GM23248 (cell line): ENCODE results near the gene POM121.
"Not testable (repeated sequence)": the region's sequence is repeated elsewhere in the genome, so short reads cannot be mapped to it uniquely, and the experiment has no call there.

Experiments used
- EZH2 ChIP-seq: fragments of 200-600 bp; sonication (generic); IDR thresholded peaks from 2 replicates; pipeline ENCODE4 v1.6.1; 2018; ENCODE audit warnings: antibody characterized with exemption, mild to moderate bottlenecking; ENCODE audit not compliant: insufficient read depth, poor library complexity, severe bottlenecking
- EZH2phosphoT487 ChIP-seq: fragments of 200-600 bp; sonication (generic); IDR thresholded peaks from 2 replicates; pipeline ENCODE4 v1.6.1; 2018; ENCODE audit warnings: antibody characterized with exemption, moderate library complexity, mild to moderate bottlenecking, low read depth; ENCODE audit not compliant: insufficient read depth

- not testable (repeated sequence) for TF ChIP-seq EZH2phosphoT487, EZH2
Observed at GRCh38 chr7:72960626-72961345, 35.9 kb downstream of the POM121 start.
